ENCODE measurements around the gene DGKD.

DGKD gene

GRCh38 chr2:233481368-233482142 lies 127.3 kb downstream of the DGKD start:
- no peak for DNase-seq

DNA sequence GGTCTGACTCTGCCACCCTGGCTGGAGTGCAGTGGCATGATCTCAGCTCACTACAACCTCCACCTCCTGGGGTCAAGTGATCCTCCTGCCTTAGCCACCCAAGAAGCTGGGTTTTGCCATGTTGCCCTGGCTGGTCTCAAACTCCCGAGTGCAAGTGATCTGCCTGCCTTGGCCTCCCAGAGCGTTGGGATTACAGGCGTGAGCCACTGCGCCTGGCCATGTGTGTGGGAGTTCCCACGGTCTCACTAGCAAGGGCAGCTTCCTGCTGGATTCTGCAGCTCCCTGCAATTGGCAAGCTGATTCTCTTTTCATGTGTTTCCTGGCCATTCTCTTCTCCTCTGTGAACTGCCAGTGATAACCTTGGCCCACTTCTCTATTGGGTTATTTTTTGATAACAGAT lies 128.3 kb downstream of the DGKD start:
- DNase-seq, result no peak

GRCh38 chr2:233485726-233486125 lies 131.4 kb downstream of the DGKD start:
- no peak for DNase-seq

GRCh38 chr2:233486357-233486756 lies 132.1 kb downstream of the DGKD start:
- DNase-seq, result no peak

DNA sequence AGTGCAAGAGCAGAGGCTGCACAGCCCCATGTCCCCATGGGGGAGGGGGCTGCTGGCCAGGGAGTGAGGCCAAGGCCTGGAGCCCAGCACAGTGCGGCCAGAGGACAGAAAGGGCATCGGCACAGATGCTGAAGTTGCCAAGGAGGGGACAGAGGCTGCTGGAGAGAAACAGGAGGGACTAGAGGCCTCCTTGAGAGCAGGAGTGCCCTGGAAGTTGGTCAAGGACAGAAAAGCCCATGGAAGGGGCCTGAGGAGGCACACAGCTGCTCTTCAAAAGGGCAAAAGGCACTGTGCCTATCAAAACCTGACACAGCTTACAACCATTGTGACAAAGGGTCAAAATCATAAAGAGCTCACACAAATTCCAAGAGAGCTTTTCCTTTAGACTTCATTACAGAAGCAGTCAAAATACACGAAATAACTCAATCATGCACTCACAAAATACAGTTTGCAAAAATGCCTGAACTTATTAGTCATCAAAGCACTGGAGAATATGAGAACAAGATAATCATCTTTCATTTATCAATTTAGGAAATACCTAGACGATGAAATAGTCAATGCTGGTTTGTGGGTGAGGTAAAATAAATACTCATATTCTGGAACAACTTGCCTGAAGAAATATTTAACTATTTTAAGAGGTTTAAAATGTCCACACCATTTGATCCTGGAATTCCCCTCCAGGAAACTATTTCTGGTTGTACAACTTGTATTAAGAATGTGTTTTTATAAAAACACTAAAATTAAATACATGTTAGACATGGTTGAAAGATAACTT lies 132.7 kb downstream of the DGKD start:
- no peak for DNase-seq

GRCh38 chr2:233487748-233488345 lies 133.6 kb downstream of the DGKD start:
- no peak for DNase-seq

DNA sequence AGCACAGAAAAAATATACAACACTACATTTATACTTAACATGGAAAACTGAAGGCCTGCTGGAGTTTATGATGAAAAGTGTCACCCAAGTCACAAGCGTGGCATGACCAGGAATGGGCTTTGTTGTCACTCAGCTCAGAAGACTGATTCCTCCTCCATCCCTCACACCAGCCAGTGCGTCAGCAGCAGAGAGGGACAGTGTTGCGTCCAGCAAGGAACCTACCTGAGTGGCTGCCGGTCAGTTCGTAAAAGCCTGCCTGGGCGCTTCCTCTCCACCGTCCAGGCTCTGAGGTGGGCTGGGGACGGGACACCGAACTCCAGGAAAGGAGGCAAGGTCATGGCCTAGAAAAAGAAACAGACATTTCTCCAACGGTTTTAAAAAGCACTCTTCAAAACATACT lies 134.8 kb downstream of the DGKD start:
- no peak for DNase-seq

DNA sequence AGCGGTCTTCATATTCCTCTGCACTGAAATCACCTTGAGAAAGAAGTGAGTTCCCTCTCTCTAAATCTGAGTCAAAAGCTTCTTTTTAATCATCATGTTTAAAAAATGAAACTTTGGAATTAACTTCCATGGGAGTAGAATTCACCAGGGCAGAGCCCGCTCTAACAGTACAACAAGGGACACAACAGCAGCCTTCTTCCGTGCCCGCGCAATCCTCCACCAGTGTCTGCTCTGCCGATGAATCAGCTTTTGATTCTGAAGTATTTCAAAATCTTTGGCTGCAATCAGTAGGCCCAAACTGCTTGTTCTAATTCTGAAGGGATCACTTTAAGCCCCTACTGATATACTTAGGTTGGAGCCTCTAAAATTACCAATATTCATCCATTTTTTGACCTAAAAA lies 135.4 kb downstream of the DGKD start:
- DNase-seq, result no peak

DNA sequence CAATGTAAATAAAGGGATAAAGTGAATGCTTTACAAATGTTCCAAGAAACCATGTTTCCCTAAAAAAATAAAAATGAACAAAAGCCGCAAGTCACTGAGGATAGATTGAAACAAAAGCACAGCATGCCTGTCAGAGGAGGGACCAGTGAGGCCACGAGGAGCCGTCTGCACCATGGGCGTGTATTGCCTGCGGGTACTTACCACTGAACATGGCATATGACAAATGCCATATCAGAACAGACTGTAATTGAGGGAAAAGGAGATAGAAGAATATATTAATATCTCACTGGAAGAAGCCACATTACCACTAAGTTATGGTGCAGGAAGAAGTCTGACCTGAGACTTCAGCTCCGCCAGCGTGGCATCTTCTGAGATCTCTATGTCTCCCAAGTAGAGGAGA lies 136.5 kb downstream of the DGKD start:
- no peak for DNase-seq

DNA sequence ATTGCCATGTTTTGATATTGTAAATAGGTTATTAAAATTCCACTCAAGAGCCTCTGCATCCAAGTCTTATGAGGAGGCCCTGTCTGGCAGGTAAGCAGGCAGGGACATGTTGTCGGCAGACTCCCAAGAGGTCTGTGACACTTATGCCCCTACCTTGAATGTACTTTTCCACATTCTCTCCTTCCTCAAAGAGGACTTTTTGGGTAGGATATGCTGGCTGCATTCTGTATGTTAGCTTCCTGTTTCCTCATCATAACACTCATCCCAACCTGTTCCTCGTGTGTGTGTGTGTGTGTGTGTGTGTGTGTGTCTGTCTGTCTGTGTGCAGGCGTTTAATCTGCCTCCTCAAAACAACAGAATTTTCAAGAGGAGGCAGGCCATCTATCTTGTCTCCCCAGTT lies 137.0 kb downstream of the DGKD start:
- no peak for DNase-seq

- no peak for DNase-seq
Measured at GRCh38 chr2:233492078-233492477, 137.8 kb downstream of the DGKD start.

DNA sequence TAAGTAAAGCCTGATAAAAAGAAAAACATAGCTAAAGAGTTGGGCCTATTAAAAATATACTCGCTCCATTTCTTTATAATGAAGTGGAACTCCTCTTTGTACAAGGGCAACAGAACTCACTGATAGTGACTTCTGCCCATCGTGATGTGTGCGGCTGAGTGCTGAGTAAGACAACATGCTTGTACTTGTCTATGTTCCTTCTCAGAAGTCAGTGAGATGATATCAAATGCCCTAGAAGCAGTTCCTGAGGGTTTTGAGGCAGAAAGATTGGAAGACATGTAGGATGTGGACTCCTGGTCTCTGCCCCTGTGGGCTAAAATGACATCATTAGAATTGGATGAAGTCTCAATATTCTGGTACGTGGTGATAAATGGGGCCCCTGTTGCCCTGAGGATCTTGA lies 138.5 kb downstream of the DGKD start:
- no peak for DNase-seq

DNA sequence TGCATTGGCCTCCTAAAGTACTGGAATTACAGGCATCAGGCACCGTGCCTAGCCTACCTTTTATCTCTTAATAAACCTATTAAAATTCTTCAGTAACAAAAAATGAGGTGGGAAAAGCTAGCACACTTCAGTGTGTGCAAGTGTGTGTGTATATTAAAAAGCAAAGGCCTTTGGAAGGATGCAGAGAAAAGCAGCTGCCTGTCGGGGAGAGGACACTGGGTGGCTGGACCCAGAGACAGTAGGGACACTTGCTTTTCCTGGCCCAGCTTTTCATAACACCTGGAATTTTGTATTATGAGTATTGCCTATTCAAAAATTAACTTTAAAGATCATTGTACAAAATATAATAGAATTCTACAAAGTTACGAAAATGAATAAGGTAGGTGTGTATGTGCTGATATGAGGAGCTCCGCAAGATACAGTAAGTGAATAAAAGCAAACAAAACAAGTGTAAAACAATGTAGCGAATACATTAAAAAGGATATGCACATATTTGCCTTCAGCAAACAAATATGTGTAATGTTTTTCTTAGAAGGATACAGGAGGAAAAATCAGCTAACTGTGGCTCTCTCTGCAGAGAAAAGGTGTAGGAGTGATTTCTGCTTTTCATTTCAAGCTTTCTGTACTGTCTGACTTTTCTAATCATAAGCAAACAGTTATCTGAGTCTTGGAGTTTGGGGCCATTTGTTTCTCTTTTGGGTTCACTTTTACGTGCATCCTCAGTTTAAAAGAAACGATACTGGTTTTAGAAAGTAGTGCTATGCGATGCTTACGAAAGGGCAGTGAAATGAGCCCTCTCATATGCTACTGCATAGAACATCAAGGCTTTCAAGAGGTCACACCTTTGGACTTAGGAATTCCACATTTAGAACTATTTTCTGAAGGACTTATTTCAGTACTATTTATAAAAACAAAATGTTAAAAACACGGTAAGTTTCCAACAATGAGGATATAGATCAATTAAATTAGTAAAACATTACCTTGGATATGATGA lies 141.5 kb downstream of the DGKD start:
- no peak for DNase-seq

DNA sequence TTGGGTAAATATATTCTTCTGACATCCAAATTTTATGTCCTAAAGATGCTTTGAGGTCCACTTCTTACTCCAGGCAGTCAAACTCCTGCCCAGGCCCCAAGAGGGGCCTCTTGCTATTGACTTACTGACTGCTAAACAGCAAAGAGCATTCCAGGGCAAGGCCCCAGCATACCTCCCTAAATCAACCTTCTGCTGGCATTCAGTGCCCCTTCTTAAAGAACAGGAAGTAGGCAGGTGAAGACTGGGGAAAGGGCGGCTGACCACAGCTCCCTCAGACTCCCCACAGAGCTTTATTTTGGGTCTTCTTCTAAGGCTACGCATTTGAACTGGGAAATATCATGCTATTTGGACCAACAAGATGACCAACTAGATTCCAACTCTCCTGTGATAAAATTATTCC lies 143.4 kb downstream of the DGKD start:
- DNase-seq, result no peak

DNA sequence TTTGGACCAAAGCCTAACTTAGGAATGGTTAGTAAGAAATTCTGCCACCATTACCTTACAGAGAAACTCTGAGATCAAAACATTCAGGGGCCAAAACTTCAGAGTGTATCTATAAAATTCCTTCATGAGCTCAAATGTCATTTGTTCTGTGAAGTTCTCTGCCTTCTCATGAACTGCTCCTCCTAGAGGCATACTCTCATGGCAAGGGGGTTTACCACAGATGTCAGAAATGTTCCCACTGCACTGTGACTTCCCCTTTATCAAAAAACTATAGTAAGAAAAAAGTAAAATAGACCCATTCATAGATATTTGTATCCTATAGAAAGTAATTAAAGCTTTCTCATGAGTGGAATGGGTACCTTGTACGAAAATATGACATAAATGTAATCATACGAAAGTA lies 143.8 kb downstream of the DGKD start:
- DNase-seq, result no peak

DNA sequence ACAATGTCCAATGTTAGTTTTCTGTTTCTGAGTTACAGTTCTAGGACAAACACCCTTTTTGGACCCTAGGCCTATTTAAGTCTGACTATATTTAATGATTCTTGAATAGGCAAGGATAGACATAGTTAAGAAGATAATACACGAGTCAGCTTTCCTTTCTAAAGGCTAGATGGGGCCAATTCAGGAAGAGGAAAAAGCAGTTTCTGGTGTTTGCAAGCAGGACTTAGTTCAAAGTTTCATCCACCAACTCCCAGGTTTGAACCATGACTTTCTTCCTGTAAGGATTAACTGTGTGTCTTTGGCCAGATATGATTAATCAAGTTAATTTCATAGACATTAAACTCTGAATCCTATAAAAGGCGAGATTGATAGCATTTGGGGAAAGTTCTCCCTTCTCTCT lies 145.6 kb downstream of the DGKD start:
- no peak for DNase-seq

GRCh38 chr2:233501198-233502076 lies 147.1 kb downstream of the DGKD start:
- DNase-seq, result no peak

- no peak for DNase-seq
Measured at GRCh38 chr2:233503481-233503880, 149.2 kb downstream of the DGKD start.

DNA sequence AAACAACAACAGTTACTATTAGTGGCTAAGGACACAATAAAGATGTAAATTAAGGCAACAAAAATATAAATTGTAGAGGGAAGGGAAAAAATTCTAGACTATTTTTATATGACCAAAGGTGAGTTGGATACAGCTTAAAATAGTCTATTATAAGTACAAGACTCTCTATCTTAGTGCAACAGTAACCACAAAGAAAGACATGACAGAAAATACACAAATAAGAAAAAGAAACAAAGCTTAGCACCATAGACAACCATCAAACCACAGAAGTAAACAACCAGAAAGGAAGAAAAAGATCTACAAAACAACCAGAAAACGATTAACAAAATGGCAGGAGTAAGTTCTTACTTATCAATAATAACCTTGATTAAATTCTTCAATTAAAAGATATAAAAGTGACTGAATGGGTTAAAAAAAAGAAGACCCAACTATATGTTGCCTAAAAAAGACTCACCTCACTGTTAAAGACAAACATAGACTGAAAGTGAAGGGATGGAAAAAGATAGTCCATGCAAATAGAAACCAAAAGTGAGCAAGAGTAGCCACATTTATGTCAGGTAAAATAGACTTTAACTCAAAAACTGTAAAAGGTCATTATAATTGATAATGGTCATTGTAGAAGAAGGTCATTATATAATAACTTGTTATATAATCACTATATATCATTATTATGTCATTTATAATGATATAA lies 149.8 kb downstream of the DGKD start:
- DNase-seq, result no peak

DNA sequence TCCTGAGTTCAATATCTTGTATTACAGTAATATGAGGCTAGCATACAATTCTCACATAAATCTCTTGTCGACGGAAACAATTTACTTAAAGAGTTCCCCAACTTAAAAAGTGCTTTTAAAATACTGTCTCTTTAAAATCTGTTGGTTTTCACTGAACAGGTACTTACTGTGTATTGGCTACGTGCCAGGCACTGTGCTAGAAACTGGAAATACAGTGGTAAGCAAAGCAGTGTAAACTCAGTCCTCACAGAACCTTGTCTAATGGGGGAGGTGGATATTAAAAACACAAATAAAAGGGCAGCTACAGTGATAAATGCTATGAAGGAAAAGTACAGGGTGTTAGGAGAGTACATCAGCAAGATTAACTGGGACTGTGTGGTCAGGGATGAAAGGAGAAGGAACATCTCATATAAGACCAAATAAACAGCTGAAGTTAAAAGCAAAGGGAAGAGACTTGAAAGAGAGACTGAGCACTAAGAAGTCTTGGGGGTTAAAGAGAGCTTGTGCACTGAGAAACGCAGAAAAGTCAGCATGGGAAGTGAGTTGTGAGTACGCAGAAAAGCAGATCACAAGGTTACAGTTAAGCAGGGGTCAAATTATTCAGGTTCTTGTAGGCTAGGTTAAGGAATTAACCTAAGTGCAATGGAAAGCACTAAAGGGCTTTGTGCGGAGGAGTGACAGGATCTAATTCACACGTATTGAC lies 159.8 kb downstream of the DGKD start:
- DNase-seq, result no peak

All from SHP77 (cell line).